ENCODE results near the gene BNIP2.

BNIP2 gene

DNA sequence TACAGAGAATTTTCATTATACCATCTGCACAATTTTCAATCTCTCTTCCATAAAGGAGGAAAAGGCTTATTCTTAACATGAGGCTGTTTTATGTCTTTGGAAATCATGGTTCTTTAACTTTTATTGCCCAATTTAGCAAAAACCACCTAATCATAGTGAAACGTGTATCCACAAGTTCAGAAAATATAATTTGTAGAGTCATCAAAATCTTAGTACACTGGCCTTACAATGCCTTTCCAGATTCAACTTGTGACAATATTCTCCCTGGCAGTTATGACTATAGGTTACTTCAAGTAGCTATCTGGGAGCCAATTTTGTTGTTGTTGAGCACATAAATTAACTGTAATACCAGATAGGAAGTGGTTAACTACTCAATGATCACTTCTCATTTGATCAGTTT is 10.9 kb downstream of the BNIP2 start:
- FAIRE-seq = no peak
- TF ChIP-seq, protein P1, sequence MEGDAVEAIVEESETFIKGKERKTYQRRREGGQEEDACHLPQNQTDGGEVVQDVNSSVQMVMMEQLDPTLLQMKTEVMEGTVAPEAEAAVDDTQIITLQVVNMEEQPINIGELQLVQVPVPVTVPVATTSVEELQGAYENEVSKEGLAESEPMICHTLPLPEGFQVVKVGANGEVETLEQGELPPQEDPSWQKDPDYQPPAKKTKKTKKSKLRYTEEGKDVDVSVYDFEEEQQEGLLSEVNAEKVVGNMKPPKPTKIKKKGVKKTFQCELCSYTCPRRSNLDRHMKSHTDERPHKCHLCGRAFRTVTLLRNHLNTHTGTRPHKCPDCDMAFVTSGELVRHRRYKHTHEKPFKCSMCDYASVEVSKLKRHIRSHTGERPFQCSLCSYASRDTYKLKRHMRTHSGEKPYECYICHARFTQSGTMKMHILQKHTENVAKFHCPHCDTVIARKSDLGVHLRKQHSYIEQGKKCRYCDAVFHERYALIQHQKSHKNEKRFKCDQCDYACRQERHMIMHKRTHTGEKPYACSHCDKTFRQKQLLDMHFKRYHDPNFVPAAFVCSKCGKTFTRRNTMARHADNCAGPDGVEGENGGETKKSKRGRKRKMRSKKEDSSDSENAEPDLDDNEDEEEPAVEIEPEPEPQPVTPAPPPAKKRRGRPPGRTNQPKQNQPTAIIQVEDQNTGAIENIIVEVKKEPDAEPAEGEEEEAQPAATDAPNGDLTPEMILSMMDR (IDR thresholded peaks at IDR 0.05; ENCODE audit: insufficient read depth, missing control alignments) = no peak
- no peak for DNase-seq (ENCODE audit: insufficient read length, low spot score)

DNA sequence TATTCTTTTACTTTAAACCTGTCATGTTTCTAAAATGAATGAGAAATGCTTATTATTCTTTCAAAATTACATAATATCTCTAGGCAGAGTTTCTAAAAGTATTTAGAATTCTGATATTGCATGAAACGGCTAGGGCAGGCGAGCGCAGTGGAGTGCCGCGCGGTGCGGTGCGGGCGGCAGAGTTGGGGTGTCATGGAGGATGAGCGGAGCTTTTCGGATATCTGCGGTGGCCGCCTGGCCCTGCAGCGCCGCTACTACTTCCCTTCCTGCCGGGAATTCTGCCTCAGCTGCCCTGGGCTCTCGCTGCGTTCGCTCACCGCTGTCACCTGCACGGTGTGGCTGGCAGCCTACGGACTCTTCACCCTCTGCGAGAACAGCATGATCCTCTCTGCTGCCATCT is 12.6 kb downstream of the BNIP2 start:
- FAIRE-seq = no peak

DNA sequence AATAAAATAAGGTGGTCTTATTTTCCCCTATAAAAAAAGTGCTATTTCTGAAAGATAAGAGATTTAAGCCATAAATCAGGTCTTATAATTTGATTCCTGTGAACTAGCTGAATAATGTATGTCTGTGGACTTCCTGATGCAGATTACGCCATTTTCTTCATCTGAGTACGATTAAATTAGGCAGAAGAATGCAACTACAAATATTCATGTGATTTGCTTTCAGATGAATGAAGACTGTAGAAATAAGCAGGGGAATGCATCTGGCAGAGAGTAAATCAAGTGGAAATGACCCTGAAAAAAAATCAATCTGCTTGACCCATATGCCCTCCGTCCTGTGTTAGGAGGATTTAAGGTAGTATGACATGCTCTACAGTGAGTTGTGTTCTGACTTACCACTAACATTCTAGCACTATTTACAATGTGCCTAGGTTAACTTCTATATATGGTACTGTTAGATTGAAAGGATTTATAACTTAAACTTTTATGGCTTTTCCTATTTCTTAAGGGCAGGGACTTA is 14.7 kb downstream of the BNIP2 start:
- FAIRE-seq (no peak), DNase-seq (ENCODE audit: insufficient read length, low spot score) (no peak)
- TF ChIP-seq, protein P1 (IDR thresholded peaks at IDR 0.05; ENCODE audit: insufficient read depth, missing control alignments) = no peak

More for the DNA sequence above, 12.6 kb downstream of the BNIP2 start:
- DNase-seq (ENCODE audit: insufficient read length, low spot score) = no peak
- TF ChIP-seq, protein P1 (IDR thresholded peaks at IDR 0.05; ENCODE audit: insufficient read depth, missing control alignments) = no peak

DNA sequence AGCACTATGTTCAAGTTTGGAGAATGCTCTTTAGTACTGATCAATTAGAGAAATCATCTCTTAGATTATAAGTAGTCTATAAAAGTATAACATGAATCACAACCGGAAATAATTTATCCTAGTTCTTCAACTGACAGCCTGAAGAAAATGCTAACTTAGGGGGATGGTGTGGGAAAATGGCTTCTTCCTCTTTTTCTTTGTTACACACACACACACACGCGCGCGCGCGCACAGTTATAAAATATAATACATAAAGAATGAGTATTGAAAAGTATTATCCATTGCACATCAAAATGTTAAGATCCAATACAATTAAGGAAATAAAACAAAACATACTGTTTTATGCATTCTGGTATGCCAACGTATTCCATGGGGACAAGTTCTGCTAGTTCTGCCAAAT is 20.6 kb downstream of the BNIP2 start:
- TF ChIP-seq, protein P1 (IDR thresholded peaks at IDR 0.05; ENCODE audit: insufficient read depth, missing control alignments) = no peak
- DNase-seq (ENCODE audit: insufficient read length, low spot score) (no peak), FAIRE-seq (no peak)

DNA sequence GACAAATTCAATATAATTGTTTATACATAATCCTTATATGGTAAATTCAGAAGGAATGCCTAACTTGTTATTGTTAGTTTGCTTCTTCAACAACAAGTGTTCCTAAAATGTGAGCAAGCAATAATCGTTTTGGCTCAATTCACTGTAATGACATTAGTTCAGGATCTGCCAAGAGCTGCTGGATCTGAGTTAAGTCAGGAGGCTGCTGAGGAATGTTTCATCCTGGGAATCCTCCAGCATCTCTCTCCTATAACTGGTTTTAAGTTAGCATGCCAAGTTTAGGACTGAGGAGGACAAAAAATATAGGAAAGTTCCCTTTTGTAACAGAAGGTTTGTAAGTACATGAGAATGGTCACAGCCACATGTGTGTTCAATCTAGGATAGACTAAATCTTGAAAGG is 26.9 kb downstream of the BNIP2 start:
- TF ChIP-seq, protein P1 (IDR thresholded peaks at IDR 0.05; ENCODE audit: insufficient read depth, missing control alignments) = no peak
- DNase-seq (ENCODE audit: insufficient read length, low spot score) (no peak), FAIRE-seq (no peak)

DNA sequence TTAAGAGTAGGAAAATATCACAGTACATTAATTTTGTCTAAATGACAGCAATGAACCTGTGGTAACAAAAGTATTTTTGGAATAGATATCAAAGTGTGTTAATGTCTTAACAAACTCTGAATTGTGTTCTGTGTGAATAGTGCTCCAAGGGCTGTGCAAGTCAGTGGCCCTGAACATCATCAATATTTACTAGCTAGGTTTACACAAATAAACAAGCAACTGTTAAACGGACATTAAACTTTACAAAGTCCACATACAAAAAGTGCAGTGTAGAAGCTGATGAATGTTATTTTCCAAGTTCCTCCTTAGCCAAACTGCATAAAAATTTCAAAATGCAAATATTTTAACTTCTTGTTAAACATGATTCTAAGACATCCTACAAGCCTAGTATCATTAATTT is 29.8 kb downstream of the BNIP2 start:
- no peak for DNase-seq (ENCODE audit: insufficient read length, low spot score)
- TF ChIP-seq, protein P1 (IDR thresholded peaks at IDR 0.05; ENCODE audit: insufficient read depth, missing control alignments) = no peak
- peak; percentile 77 for FAIRE-seq

DNA sequence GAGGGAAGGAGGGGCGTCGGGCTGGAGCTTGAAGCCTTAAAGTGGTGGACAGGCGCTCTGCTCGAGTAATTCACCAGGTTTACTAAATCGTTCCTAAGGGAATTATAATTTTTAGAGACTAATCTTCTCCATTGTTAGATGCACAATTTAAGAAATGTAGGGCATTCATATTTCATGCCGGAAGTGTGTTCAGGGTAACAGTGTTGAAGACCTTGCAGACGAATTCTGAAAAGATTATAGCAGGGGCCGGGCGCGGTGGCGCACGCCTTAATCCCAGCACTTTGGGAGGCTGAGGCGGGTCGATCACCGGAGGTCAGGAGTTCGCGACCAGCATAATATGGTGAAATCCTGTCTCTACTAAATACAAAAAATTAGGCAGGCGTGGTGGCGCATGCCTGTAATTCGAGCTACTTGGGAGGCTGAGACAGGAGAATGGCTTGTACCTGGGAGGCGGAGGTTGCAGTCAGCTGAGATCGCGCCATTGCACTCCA is 31.4 kb downstream of the BNIP2 start:
- TF ChIP-seq, protein P1 (IDR thresholded peaks at IDR 0.05; ENCODE audit: insufficient read depth, missing control alignments) = no peak
- FAIRE-seq = no peak

More for the DNA sequence above, 31.4 kb downstream of the BNIP2 start:
- DNase-seq (ENCODE audit: insufficient read length, low spot score) = no peak
